ENCODE measurements around the gene ANO10.
"Not testable (repeated sequence)": the region's sequence is repeated elsewhere in the genome, so short reads cannot be mapped to it uniquely, and the experiment has no call there.

ANO10 gene

GRCh38 chr3:43468133-43468532, 153.7 kb downstream of the ANO10 start:
- DNase-seq (ENCODE audit: extremely low spot score) = no peak
- no peak for TF ChIP-seq CTCF (IDR thresholded peaks at IDR 0.05; ENCODE audit: control extremely low read depth, extremely low read depth, low read depth, missing control alignments)
- POLR2A ChIA-PET = no interaction called here
- CTCF ChIA-PET = no interaction called here

GRCh38 chr3:43465109-43465508, 156.7 kb downstream of the ANO10 start:
- POLR2A ChIA-PET = no interaction called here
- no peak for TF ChIP-seq CTCF (IDR thresholded peaks at IDR 0.05; ENCODE audit: control extremely low read depth, extremely low read depth, low read depth, missing control alignments)
- DNase-seq (ENCODE audit: extremely low spot score) = no peak
- CTCF ChIA-PET = no interaction called here

GRCh38 chr3:43462566-43462965, 159.2 kb downstream of the ANO10 start:
- DNase-seq (ENCODE audit: extremely low spot score); CTCF ChIA-PET; POLR2A ChIA-PET: not testable (repeated sequence)

- POLR2A ChIA-PET = no interaction called here
- DNase-seq (ENCODE audit: extremely low spot score) = no peak
- CTCF ChIA-PET = no interaction called here
- TF ChIP-seq CTCF (IDR thresholded peaks at IDR 0.05; ENCODE audit: control extremely low read depth, extremely low read depth, low read depth, missing control alignments) = no peak
Observed at GRCh38 chr3:43461345-43461744, 160.5 kb downstream of the ANO10 start.

GRCh38 chr3:43457038-43457437, 164.8 kb downstream of the ANO10 start:
- DNase-seq (ENCODE audit: extremely low spot score); POLR2A ChIA-PET: not testable (repeated sequence)
- CTCF ChIA-PET = interaction anchor here (1.2 kb wide), 2 partner anchors 9 to 12 kb away, joined by 3 read pairs; no protein-coding TSS in a partner anchor

- TF ChIP-seq CTCF (IDR thresholded peaks at IDR 0.05; ENCODE audit: control extremely low read depth, extremely low read depth, low read depth, missing control alignments) = no peak
- DNase-seq (ENCODE audit: extremely low spot score) = no peak
- ChIA-PET POLR2A (no interaction called here), CTCF (no interaction called here)
Observed at GRCh38 chr3:43455233-43455632, 166.6 kb downstream of the ANO10 start.

GRCh38 chr3:43453981-43454380, 167.8 kb downstream of the ANO10 start:
- POLR2A ChIA-PET = no interaction called here
- CTCF ChIA-PET = no interaction called here
- TF ChIP-seq CTCF (IDR thresholded peaks at IDR 0.05; ENCODE audit: control extremely low read depth, extremely low read depth, low read depth, missing control alignments) = no peak
- DNase-seq (ENCODE audit: extremely low spot score) = no peak

GRCh38 chr3:43451670-43452254, 170.0 kb downstream of the ANO10 start:
- no peak for DNase-seq (ENCODE audit: extremely low spot score)
- ChIA-PET POLR2A (no interaction called here), CTCF (no interaction called here)
- no peak for TF ChIP-seq CTCF (IDR thresholded peaks at IDR 0.05; ENCODE audit: control extremely low read depth, extremely low read depth, low read depth, missing control alignments)
